H7 (cell line): Measurements from ENCODE around the gene ZNF256. TPM values are rescaled to one million over a fixed set of nuclear protein-coding genes. Genes with fewer than 3 reads are reported as not detected.
"Not testable (repeated sequence)": the region's sequence is repeated elsewhere in the genome, so short reads cannot be mapped to it uniquely, and the experiment has no call there.

ENCODE experiments used
- DNase-seq: peaks from one replicate; pipeline ENCODE4 v3.0.0; 2012
- H3K27me3 ChIP-seq: 2 replicates; pipeline ENCODE4 v1.6.0; 2011; ENCODE audit warnings: mild to moderate bottlenecking, low read length; ENCODE audit not compliant: control insufficient read depth, insufficient read depth
- H3K36me3 ChIP-seq: replicated peaks from 2 replicates; pipeline ENCODE4 v1.5.1; 2011; ENCODE audit warnings: low read length; ENCODE audit not compliant: control insufficient read depth, insufficient read depth
- H3K4me3 ChIP-seq: 2 replicates; pipeline ENCODE4 v1.5.1; 2011; ENCODE audit warnings: low read depth, mild to moderate bottlenecking, control low read depth, low read length, moderate library complexity; ENCODE audit not compliant: insufficient read depth
- total RNA-seq: library from RNA; depleted of rRNA; stranded (reverse); fragments of >200 nt; shearing (Covaris generic); gene quantifications from 2 replicates; pipeline ENCODE4 v1.2.3, GENCODE V29; 2014; rRNA removed

Gene ZNF256
- total RNA-seq, 1 experiment from 2014 or later: 4.0 TPM

DNA sequence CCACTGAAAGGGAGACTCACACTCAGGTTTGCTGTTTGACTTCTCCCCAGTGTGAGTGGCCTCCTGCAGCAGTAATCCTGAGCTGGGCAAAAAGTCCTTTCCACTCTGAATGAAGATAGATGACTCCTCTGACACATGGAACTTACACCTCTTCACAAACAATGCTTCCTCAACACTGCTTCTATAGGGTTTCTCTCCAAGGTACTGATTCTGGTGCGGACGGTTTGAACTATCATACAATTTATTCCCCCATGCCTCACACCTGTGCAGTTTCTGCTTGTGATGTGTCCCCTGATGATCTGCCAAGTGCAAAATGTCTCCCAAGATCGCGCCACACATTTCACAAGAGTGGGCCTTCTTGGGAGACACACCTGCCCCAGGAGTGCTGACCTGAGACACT lies 19.9 kb downstream of the ZNF256 start:
- H3K27me3 ChIP-seq: no peaks in the 10 kb centered on the region
- peaks cover 49% of the 10 kb centered on the region for H3K36me3 ChIP-seq
- H3K4me3 ChIP-seq: no peak overlapping the region
- DNase-seq: no peak

DNA sequence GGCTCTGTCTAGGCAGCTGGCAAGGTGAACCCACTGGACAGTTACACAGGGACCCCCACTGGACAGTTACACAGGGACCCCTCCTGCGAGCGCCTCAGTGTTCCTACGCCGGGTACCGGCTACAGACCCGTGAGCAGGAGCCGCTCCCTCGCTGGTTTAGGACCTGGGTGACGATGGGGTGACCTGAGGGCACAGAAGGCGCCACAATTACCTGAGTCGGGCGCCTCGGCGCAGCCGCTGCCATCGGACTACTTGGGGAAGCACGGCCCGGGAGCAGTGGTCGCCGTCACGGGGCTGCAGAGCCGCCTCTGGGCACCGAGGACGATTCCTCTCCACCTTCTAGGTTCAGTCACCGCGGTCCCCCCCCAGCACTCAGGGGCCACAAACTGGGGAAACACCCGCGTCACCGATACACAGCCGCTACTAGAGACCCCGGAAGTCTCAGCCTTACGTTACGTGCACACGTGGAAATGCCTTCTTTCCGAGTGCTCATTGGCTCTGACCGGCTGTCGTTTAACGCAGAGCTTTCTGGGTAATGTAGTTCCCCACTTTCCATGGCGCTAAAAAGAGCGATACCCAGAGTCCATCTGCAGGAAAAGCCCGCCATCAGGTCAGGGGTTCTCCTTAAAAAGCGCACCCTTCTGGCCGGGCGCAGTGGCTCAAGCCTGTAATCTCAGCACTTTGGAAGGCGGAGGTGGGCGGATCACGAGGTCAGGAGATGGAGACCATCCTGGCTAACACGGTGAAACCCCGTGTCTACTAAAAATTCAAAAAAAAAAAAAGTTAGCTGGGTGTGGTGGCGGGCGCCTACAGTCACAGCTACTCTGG lies 31.1 kb downstream of the ZNF256 start, which contains the start of gene ZNF417:
Gene ZNF417, minus strand, starts transcription at position 425 of the 828 bp plus-strand sequence. Its CDS starts 181 bp downstream, at position 244.
- DNase-seq: peak; percentile 92
- not testable (repeated sequence) for H3K27me3 ChIP-seq
- H3K36me3 ChIP-seq: peaks cover 10% of the 10 kb centered on the region
- peak within 1 kb of the TSS; percentile 81 for H3K4me3 ChIP-seq

DNA sequence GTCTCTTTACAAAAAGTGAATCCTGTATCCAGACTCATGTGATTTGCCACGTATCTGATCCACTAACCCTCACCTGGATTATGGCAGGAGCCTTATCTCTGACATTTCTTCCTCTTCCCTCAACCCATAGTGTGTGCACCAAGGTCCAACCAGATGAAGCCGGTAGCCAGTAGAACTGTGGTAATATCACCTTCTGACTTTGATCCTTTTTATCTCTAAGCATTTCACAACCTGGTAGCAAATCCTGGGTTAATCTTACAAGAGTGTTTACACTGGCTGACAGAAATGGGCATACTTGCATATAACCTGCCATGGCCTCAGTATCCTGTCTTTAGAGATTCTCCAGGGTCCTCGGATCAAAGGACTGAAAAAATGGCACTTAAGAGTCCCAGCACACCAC lies 33.0 kb downstream of the ZNF256 start:
- no peak for DNase-seq
- Histone ChIP-seq H3K27me3 (no peaks in the 10 kb centered on the region), H3K4me3 (no peak overlapping the region), H3K36me3 (peaks cover 11% of the 10 kb centered on the region)

DNA sequence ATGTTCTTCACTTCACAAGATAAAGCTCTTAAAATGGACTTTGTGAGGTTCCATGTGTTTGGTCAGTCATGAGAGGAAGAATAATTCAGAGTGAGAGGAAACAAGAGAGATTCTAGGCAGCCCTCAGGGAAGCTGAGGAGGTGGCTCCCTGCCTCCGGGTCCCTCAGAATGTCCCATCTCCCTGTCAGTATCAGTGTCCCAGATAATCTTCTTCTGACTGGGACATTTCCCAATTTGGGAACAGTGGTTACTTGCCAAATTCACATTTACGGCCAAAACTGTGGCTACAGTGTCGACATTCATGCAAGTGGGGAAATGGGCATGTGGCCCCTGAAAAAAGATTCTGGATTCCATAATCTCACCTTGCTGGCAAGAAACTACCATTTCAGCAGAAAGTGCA lies 40.1 kb downstream of the ZNF256 start:
- no peaks in the 10 kb centered on the region for H3K27me3 ChIP-seq
- DNase-seq: no peak

DNA sequence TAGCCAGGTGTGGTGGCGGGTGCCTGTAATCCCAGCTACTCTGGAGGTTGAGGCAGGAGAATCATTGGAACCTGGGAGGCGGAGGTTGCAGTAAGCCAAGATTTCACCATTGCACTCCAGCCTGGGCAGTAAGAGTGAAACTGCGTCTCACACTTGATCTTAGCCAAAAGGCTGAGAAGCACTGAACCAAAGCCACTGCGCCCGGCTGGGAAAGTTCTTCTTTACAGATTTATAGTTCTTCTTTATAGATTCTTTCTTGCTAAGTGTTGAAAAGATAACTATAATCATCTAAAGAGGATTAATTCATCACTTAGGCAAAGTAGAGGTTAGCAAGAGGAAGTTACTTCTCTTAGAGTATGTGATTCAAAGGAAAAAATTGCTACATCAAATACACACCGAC lies 42.2 kb downstream of the ZNF256 start:
- DNase-seq: no peak
- H3K27me3 ChIP-seq: no peaks in the 10 kb centered on the region
- no peak overlapping the region for H3K4me3 ChIP-seq
- peaks cover 3% of the 10 kb centered on the region for H3K36me3 ChIP-seq

More for the DNA sequence above, 40.1 kb downstream of the ZNF256 start:
- Histone ChIP-seq H3K4me3 (no peak overlapping the region), H3K36me3 (peaks cover 12% of the 10 kb centered on the region)

DNA sequence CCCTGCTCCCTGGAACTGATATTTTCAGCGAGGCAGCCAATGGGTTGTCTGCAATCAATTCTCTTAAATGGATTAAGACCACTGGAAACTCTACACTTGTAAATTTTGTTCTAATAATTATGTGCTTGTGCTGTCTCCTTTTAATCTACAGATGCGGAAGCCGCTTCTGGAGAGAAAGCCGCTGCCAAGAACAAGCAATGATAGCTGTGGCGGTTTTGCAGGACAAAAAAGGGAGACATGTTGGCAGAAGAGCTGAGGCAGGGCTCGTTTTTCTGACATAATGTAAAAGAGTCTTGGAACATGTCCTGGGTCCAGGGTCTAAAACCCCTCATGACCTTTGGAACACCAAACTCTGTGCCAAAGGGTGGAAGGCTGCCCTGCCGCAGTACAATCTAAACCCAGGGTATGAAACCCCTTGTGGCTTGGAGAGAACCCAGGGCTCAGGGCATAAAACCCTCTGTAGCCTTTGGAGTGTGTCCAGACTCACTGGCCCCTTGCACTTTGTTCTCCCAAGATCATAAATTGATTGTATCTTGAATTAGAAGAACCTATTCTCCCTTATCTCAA lies 43.8 kb downstream of the ZNF256 start:
- no peak for DNase-seq
- H3K36me3 ChIP-seq: peaks cover 2% of the 10 kb centered on the region
- H3K27me3 ChIP-seq: no peaks in the 10 kb centered on the region
- no peak overlapping the region for H3K4me3 ChIP-seq

DNA sequence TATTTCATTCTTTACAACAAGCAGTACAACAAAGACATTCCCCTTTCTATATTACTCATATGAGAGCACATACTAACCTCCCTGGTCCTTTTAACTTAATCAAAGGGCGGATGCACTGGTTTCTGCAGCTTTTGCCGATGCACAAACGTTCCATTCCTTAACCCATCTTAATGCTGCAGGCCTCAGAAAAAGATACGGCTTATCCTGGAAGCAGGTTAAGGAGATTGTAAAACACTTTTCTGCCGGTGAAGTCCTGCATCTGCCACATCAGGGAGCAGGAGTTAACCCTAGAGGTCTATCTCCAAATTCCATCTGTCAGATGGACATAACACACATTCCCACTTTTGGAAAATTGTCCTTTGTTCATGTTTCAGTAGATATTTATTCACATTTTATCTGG lies 47.2 kb downstream of the ZNF256 start:
- Histone ChIP-seq H3K36me3 (no peaks in the 10 kb centered on the region), H3K27me3 (no peaks in the 10 kb centered on the region), H3K4me3 (no peak overlapping the region)
- no peak for DNase-seq

Other genes starting within 250 kb of the ZNF256 start
- gene ZNF154, start 238.5 kb downstream of the ZNF256 start, total RNA-seq: 3.9 and 9.1 TPM in 2 replicates
- gene ZNF671, start 220.1 kb downstream of the ZNF256 start, total RNA-seq: 7.7 and 9.9 TPM in 2 replicates
- 20.4 and 21.5 TPM in 2 replicates for gene ZNF776, start 200.9 kb downstream of the ZNF256 start, total RNA-seq
- gene ZNF586, start 178.0 kb downstream of the ZNF256 start, total RNA-seq: 13.4 and 15.4 TPM in 2 replicates
- 6.6 and 9.3 TPM in 2 replicates for gene ZNF552, start 132.8 kb downstream of the ZNF256 start, total RNA-seq
- gene ZNF587B, start 117.4 kb downstream of the ZNF256 start, total RNA-seq: 24.4 and 27.9 TPM in 2 replicates
- gene ZNF587, start 97.8 kb downstream of the ZNF256 start, total RNA-seq: 19.0 and 19.7 TPM in 2 replicates
- 16.8 and 24.3 TPM in 2 replicates for gene ZNF814, start 58.7 kb downstream of the ZNF256 start, total RNA-seq
- 8.1 and 10.6 TPM in 2 replicates for gene ZNF417, start 31.1 kb downstream of the ZNF256 start, total RNA-seq
- 5.7 and 6.0 TPM in 2 replicates for gene ZNF418, start 12.3 kb downstream of the ZNF256 start, total RNA-seq
- gene C19orf18, start 26.8 kb upstream of the ZNF256 start, total RNA-seq: 0.38 TPM in 1 of 2 replicates, not detected in the other
- 16.9 and 19.7 TPM in 2 replicates for gene ZNF606, start 55.1 kb upstream of the ZNF256 start, total RNA-seq
- gene ZSCAN1, start 86.3 kb upstream of the ZNF256 start, total RNA-seq: not detected in 2 replicates
- 0.07 TPM in 1 of 2 replicates, not detected in the other for gene ZNF135, start 111.6 kb upstream of the ZNF256 start, total RNA-seq
- gene ZSCAN18, start 150.5 kb upstream of the ZNF256 start, total RNA-seq: 9.2 and 16.0 TPM in 2 replicates
- 9.1 and 14.2 TPM in 2 replicates for gene ZNF329, start 203.1 kb upstream of the ZNF256 start, total RNA-seq
- 18.8 and 26.0 TPM in 2 replicates for gene ZNF274, start 235.4 kb upstream of the ZNF256 start, total RNA-seq